Ishikawa (cell line): ENCODE data around the gene SPACDR.

Experiments
- CEBPB ChIP-seq: IDR thresholded peaks from 2 replicates; pipeline ENCODE4 v1.6.1; 2012
- EGR1 ChIP-seq: IDR thresholded peaks from 2 replicates; pipeline ENCODE4 v1.6.1; 2012
- EP300 ChIP-seq: IDR thresholded peaks from 2 replicates; pipeline ENCODE4 v1.6.1; 2012; ENCODE audit warnings: borderline replicate concordance
- RAD21 ChIP-seq: IDR thresholded peaks from 2 replicates; pipeline ENCODE4 v1.6.1; 2012; ENCODE audit warnings: low read depth
- TAF1 ChIP-seq: IDR thresholded peaks from 2 replicates; pipeline ENCODE4 v1.6.1; 2012; ENCODE audit warnings: low read depth, mild to moderate bottlenecking
- TCF12 ChIP-seq: IDR thresholded peaks from 2 replicates; pipeline ENCODE4 v1.6.1; 2012; ENCODE audit warnings: low read depth
- TEAD4 ChIP-seq: IDR thresholded peaks from 2 replicates; pipeline ENCODE4 v1.6.1; 2012
- YY1 ChIP-seq: IDR thresholded peaks from 2 replicates; pipeline ENCODE4 v1.6.1; 2012; ENCODE audit warnings: low read depth
- ZBTB7A ChIP-seq: IDR thresholded peaks from 2 replicates; pipeline ENCODE4 v1.6.1; 2012; ENCODE audit warnings: low read depth
- TF ChIP-seq, protein P1 (sequence below): IDR thresholded peaks from 2 replicates; pipeline ENCODE4 v1.6.1; 2012
- TF ChIP-seq, protein P2 (sequence below): IDR thresholded peaks from 2 replicates; pipeline ENCODE4 v1.6.1; 2012

The SPACDR gene

DNA sequence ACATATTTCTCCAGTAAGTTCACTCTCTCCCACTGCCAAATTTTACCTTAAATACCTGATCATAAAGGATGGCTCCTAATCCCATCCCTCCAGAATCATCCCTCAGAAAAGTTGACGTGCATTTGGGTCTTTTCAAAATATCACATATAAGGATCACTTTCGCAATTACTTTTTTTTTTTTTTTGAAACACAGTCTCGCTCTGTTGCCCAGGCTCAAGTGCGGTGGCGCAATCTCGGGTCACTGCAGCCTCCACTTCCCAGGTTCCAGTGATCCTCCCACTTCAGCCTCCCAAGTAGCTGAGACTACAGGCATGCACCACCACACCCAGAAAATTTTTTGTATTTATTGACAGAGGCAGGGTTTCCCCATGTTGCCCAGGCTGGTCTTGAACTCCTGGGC lies 53.0 kb downstream of the SPACDR start:
- no peak for TF ChIP-seq ZBTB7A
- no peak for TF ChIP-seq YY1
- no peak for TF ChIP-seq TEAD4
- TF ChIP-seq EP300: no peak
- no peak for TF ChIP-seq EGR1

DNA sequence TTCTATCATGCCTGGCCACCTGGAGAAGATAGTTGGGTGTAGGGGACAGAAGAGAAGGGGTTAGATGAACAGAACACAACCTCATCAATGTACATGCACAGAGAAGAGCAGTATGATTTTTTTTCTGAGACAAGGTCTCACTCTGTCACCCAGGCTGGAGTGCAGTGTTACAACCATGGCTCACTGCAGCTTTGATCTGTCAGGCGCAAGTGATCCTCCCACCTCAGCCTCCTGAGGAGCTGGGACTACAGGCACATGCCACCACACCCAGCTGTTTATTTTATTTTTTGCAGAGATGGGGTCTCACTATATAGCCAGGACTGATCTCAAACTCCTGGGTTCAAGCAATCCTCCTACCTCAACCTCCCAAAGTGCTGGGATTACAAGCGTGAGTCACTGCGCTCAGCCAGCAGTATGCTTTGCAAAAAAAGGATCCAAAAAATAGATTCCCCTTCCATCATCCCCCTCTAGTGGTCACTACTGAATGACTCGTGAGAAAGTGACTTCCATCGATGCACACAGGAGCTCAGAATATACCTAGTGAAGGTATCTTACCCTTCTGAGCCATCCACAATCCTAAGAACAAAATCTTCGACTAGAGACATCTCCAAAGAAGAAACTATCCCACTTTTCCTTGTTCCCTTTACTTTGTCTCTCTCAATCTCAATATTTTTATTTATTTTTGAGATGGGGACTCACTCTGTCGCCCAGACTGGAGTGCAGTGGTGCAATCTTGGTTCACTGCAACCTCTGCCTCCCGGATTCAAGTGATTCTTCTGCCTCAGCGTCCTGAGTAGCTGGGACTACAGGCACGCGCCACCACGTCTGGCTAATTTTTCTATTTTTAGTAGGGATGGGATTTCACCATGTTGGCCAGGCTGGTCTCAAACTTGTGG lies 56.5 kb downstream of the SPACDR start:
- TF ChIP-seq RAD21: peak; percentile 78
- TF ChIP-seq TAF1: no peak
- TF ChIP-seq CEBPB: no peak

DNA sequence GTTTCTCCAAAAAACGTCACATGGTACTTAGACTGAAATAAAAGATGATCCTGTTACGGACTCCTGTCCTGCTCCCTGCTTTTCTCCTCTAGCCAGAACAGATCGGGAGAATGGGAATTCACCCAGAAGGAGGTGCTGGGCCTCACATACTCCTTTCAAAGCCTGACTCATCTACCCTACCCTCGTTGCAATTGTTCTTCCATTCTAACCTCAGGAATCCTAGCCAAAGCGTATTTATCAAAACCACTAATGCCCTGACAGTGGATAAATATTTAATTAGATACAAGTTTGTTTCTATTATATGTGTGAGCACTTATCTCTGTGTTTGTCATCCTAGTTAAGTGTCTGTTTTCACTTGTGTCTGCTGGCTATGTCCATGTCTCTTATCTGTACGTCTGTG lies 57.3 kb downstream of the SPACDR start:
- TF ChIP-seq TEAD4 (no peak), TCF12 (no peak), RAD21 (no peak), ZBTB7A (no peak), EGR1 (no peak), TAF1 (no peak)
- TF ChIP-seq, protein P1, sequence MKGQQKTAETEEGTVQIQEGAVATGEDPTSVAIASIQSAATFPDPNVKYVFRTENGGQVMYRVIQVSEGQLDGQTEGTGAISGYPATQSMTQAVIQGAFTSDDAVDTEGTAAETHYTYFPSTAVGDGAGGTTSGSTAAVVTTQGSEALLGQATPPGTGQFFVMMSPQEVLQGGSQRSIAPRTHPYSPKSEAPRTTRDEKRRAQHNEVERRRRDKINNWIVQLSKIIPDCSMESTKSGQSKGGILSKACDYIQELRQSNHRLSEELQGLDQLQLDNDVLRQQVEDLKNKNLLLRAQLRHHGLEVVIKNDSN: no peak
- TF ChIP-seq, protein P2, sequence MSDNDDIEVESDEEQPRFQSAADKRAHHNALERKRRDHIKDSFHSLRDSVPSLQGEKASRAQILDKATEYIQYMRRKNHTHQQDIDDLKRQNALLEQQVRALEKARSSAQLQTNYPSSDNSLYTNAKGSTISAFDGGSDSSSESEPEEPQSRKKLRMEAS: no peak
